Karpas-422 (cell line): Measurements from ENCODE around the gene MEIS2. TPM values are rescaled to one million over a fixed set of nuclear protein-coding genes. Genes with fewer than 3 reads are reported as not detected.

Experiments
- DNase-seq: peaks from one replicate; pipeline ENCODE4 v3.0.0-alpha.2; 2015
- H2AFZ ChIP-seq: fragments of 200-600 bp; sonication (generic); 2 replicates; pipeline ENCODE4 v1.6.1; 2014; ENCODE audit warnings: antibody characterized with exemption, low read length, mixed read lengths
- H3K27ac ChIP-seq: fragments of 200-600 bp; sonication (generic); 2 replicates; pipeline ENCODE4 v1.5.1; 2014; ENCODE audit warnings: mild to moderate bottlenecking, low read length, moderate library complexity
- H3K27me3 ChIP-seq: fragments of 200-600 bp; sonication (generic); 2 replicates; pipeline ENCODE4 v1.6.1; 2014; ENCODE audit warnings: low read length, mixed read lengths
- H3K36me3 ChIP-seq: fragments of 200-600 bp; sonication (generic); 2 replicates; pipeline ENCODE4 v1.6.1; 2014; ENCODE audit warnings: low read length, mixed read lengths; ENCODE audit not compliant: insufficient read depth
- H3K4me1 ChIP-seq: fragments of 200-600 bp; sonication (generic); 2 replicates; pipeline ENCODE4 v1.6.1; 2014; ENCODE audit warnings: mild to moderate bottlenecking, low read length, mixed read lengths
- H3K4me2 ChIP-seq: fragments of 200-600 bp; sonication (generic); 2 replicates; pipeline ENCODE4 v1.6.1; 2014; ENCODE audit warnings: low read length, low read depth, mild to moderate bottlenecking; ENCODE audit not compliant: poor library complexity, severe bottlenecking
- H3K4me3 ChIP-seq: fragments of 200-600 bp; sonication (generic); 2 replicates; pipeline ENCODE4 v1.5.1; 2014; ENCODE audit warnings: mild to moderate bottlenecking, antibody characterized with exemption, low read length, mixed read lengths
- H3K79me2 ChIP-seq: fragments of 200-600 bp; sonication (generic); 2 replicates; pipeline ENCODE4 v1.6.1; 2014; ENCODE audit warnings: mild to moderate bottlenecking, low read length, mixed read lengths
- H3K9ac ChIP-seq: fragments of 200-600 bp; sonication (generic); 2 replicates; pipeline ENCODE4 v1.6.0; 2014; ENCODE audit warnings: low read length
- H3K9me2 ChIP-seq: fragments of 200-600 bp; sonication (generic), shearing (Covaris generic); replicated peaks from 2 replicates; pipeline ENCODE4 v1.6.0; 2014; ENCODE audit warnings: mild to moderate bottlenecking, low read length, moderate library complexity; ENCODE audit not compliant: insufficient read depth
- H3K9me3 ChIP-seq: fragments of 300-700, 200-600 bp; sonication (generic); 2 replicates; pipeline ENCODE4 v1.6.1; 2014; ENCODE audit warnings: low read length, mixed read lengths
- H4K20me1 ChIP-seq: fragments of 200-600 bp; sonication (generic); 2 replicates; pipeline ENCODE4 v1.6.1; 2014; ENCODE audit warnings: mild to moderate bottlenecking, antibody characterized with exemption, low read length, low read depth; ENCODE audit not compliant: insufficient read depth
- total RNA-seq: library from RNA; depleted of rRNA; stranded (reverse); fragments of >200 nt; shearing (Covaris generic); gene quantifications from 2 replicates; pipeline ENCODE4 v1.2.3, GENCODE V29; 2014; ENCODE audit warnings: low replicate concordance

Gene MEIS2
- total RNA-seq, 1 experiment from 2014 or later = 68.2 TPM

DNA sequence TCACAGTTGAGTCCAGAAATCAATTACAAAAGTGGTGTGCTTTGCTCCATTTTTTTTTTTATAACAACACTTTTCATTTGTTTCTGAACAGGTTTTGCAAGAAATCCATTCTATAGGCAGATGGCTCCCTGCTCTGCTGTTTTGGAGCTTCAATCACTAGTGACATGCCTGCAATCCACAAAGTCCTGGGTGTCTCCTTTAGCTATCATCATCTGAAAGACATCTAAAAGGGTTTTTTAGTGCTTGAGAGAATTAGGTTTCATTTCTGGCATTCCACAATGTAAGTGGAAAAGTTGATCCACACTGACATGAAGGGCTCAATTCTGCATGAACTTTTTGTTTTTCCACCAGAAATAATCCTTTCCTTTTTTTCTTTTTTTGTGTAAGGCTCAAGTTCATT, 24.0 kb upstream of the MEIS2 start:
- Histone ChIP-seq H3K9ac (no peak overlapping the region), H3K4me3 (no peak overlapping the region), H4K20me1 (no peaks in the 10 kb centered on the region), H3K27me3 (no peaks in the 10 kb centered on the region), H3K4me2 (no peak overlapping the region), H3K27ac (no peak overlapping the region), H3K9me2 (no peaks in the 10 kb centered on the region), H3K4me1 (no peaks in the 10 kb centered on the region), H3K36me3 (no peaks in the 10 kb centered on the region), H3K9me3 (no peaks in the 10 kb centered on the region), H2AFZ (no peak overlapping the region), H3K79me2 (no peaks in the 10 kb centered on the region)
- no peak for DNase-seq

DNA sequence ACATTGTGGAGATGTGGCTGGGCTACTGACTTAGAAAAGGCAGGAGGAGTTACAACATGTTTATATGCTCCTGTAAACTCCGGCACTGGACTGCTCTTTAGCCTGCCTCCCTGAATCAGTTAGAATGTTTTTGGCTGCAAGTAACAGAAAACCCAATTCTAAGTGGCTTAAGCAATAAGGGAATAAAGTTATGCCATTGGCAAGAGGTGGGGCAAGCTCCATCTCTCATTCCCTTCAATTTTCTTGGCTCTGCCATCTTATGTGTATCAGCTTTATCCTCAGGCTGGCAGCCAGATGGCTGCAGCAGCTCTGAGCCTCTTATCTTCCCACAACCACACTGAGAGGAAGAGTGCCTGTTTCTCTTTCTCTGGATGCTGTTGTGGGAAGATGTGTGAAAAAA, 22.4 kb upstream of the MEIS2 start:
- no peaks in the 10 kb centered on the region for H4K20me1 ChIP-seq
- H3K27me3 ChIP-seq = no peaks in the 10 kb centered on the region
- no peak overlapping the region for H3K4me2 ChIP-seq
- no peaks in the 10 kb centered on the region for H3K9me2 ChIP-seq
- no peaks in the 10 kb centered on the region for H3K4me1 ChIP-seq
- DNase-seq = no peak
- H3K9me3 ChIP-seq = no peaks in the 10 kb centered on the region
- no peaks in the 10 kb centered on the region for H3K79me2 ChIP-seq
- H2AFZ ChIP-seq = no peak overlapping the region
- no peak overlapping the region for H3K27ac ChIP-seq
- no peak overlapping the region for H3K9ac ChIP-seq
- no peak overlapping the region for H3K4me3 ChIP-seq
- H3K36me3 ChIP-seq = no peaks in the 10 kb centered on the region

- no peaks in the 10 kb centered on the region for H3K27me3 ChIP-seq
- H3K79me2 ChIP-seq = no peaks in the 10 kb centered on the region
- H4K20me1 ChIP-seq = no peaks in the 10 kb centered on the region
- H3K9me3 ChIP-seq = no peaks in the 10 kb centered on the region
- H3K9me2 ChIP-seq = no peaks in the 10 kb centered on the region
- H3K4me3 ChIP-seq = no peak overlapping the region
- no peak overlapping the region for H2AFZ ChIP-seq
- H3K27ac ChIP-seq = no peak overlapping the region
- no peaks in the 10 kb centered on the region for H3K36me3 ChIP-seq
- no peak overlapping the region for H3K9ac ChIP-seq
- H3K4me1 ChIP-seq = no peaks in the 10 kb centered on the region
- DNase-seq = no peak
- H3K4me2 ChIP-seq = no peak overlapping the region
Observed at GRCh38 chr15:37121492-37121891, 21.1 kb upstream of the MEIS2 start.

- Histone ChIP-seq H3K27ac (no peak overlapping the region), H3K27me3 (no peaks in the 10 kb centered on the region), H3K36me3 (no peaks in the 10 kb centered on the region), H3K9me2 (no peaks in the 10 kb centered on the region), H3K79me2 (no peaks in the 10 kb centered on the region), H2AFZ (no peak overlapping the region), H3K9me3 (no peaks in the 10 kb centered on the region), H3K4me2 (no peak overlapping the region), H4K20me1 (0 out of 2 replicates have a peak, but pooled peaks cover 3% of the 10 kb centered on the region), H3K4me1 (no peaks in the 10 kb centered on the region), H3K9ac (no peak overlapping the region), H3K4me3 (no peak overlapping the region)
- no peak for DNase-seq
Observed at GRCh38 chr15:37117030-37117429, 16.7 kb upstream of the MEIS2 start.

DNA sequence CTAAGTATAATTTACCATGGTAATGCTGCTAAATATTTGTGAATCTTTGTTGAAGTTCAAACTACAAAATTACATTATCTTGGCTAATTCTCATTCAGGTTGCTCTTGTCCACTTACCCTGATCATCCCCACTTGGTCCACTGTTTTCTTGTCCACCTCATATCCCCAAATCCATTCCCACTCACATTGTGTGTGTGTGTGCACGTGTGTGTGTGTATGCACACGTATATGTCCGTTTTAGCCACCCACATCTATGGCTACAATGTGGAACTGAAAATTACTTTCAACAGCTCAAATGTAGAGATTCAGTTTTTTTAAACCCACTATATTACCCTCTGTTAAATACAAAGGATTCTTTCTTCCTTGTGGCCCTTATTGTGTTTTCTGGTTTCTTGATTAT, 15.2 kb upstream of the MEIS2 start:
- H3K79me2 ChIP-seq = no peaks in the 10 kb centered on the region
- H4K20me1 ChIP-seq = 0 out of 2 replicates have a peak, but pooled peaks cover 3% of the 10 kb centered on the region
- H2AFZ ChIP-seq = no peak overlapping the region

GRCh38 chr15:37112971-37113670, 12.8 kb upstream of the MEIS2 start:
- Histone ChIP-seq H3K27ac (no peak overlapping the region), H4K20me1 (0 out of 2 replicates have a peak, but pooled peaks cover 3% of the 10 kb centered on the region), H3K27me3 (no peaks in the 10 kb centered on the region), H3K9me2 (no peaks in the 10 kb centered on the region), H3K4me2 (no peak overlapping the region), H3K4me1 (no peaks in the 10 kb centered on the region), H3K4me3 (no peak overlapping the region), H2AFZ (no peak overlapping the region), H3K9me3 (no peaks in the 10 kb centered on the region), H3K36me3 (no peaks in the 10 kb centered on the region), H3K9ac (no peak overlapping the region), H3K79me2 (no peaks in the 10 kb centered on the region)
- DNase-seq = no peak

More for the DNA sequence above, 15.2 kb upstream of the MEIS2 start:
- no peak for DNase-seq
- no peak overlapping the region for H3K4me3 ChIP-seq
- no peaks in the 10 kb centered on the region for H3K36me3 ChIP-seq
- H3K4me1 ChIP-seq = no peaks in the 10 kb centered on the region
- H3K27me3 ChIP-seq = no peaks in the 10 kb centered on the region
- H3K4me2 ChIP-seq = no peak overlapping the region
- no peak overlapping the region for H3K27ac ChIP-seq
- no peak overlapping the region for H3K9ac ChIP-seq
- no peaks in the 10 kb centered on the region for H3K9me2 ChIP-seq
- H3K9me3 ChIP-seq = no peaks in the 10 kb centered on the region

- H3K27me3 ChIP-seq = no peaks in the 10 kb centered on the region
- H3K4me3 ChIP-seq = no peak overlapping the region
Observed at GRCh38 chr15:37112171-37112570, 11.8 kb upstream of the MEIS2 start.

DNA sequence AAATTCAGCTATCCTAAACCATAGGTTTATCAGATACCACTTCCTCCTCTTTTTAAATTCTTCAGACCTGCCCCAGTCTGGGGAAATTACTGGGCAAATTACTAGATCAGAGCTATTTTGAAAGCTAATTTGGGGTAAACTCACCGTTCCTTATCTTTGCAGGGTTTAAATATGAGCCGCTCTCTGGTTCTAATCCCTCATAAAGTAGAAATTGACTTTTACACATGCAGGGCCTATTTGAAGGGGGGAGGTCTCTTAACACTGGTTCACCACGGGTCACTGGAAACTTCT, 11.0 kb upstream of the MEIS2 start:
- Histone ChIP-seq H3K27ac (no peak overlapping the region), H3K9me3 (no peaks in the 10 kb centered on the region), H4K20me1 (peaks cover 13% of the 10 kb centered on the region; the same call in 1 of the 2 replicates), H3K79me2 (no peaks in the 10 kb centered on the region), H2AFZ (no peak overlapping the region), H3K27me3 (no peaks in the 10 kb centered on the region), H3K4me2 (no peak overlapping the region), H3K36me3 (no peaks in the 10 kb centered on the region), H3K4me1 (no peaks in the 10 kb centered on the region), H3K4me3 (no peak overlapping the region), H3K9ac (no peak overlapping the region), H3K9me2 (no peaks in the 10 kb centered on the region)
- DNase-seq = no peak

More at GRCh38 chr15:37112171-37112570, 11.8 kb upstream of the MEIS2 start:
- H3K9me3 ChIP-seq = no peaks in the 10 kb centered on the region
- no peak overlapping the region for H3K9ac ChIP-seq
- H3K9me2 ChIP-seq = no peaks in the 10 kb centered on the region
- no peaks in the 10 kb centered on the region for H3K4me1 ChIP-seq
- H3K79me2 ChIP-seq = no peaks in the 10 kb centered on the region
- H3K27ac ChIP-seq = no peak overlapping the region
- no peak for DNase-seq
- peaks cover 13% of the 10 kb centered on the region; the same call in 1 of the 2 replicates for H4K20me1 ChIP-seq
- no peaks in the 10 kb centered on the region for H3K36me3 ChIP-seq
- H3K4me2 ChIP-seq = no peak overlapping the region
- no peak overlapping the region for H2AFZ ChIP-seq
